SJSA1 (cell line): ENCODE data around the gene RABGAP1L. TPM values are rescaled to one million over a fixed set of nuclear protein-coding genes. Genes with fewer than 3 reads are reported as not detected.

Experiments used
- DNase-seq, 2 experiments: peaks; one replicate each; pipeline ENCODE4 v3.0.0-alpha.2; 2015 to 2020; ENCODE audit warnings: low spot score in 2 of 2, low read depth in 1 of 2
- H3K27ac ChIP-seq: fragments of 250-450 bp; sonication (Bioruptor Pico); 2 replicates; pipeline ENCODE4 v1.5.1; 2020; ENCODE audit warnings: mild to moderate bottlenecking, moderate library complexity
- H3K27me3 ChIP-seq: fragments of 250-450 bp; sonication (Bioruptor Pico); replicated peaks from 2 replicates; pipeline ENCODE4 v1.5.1; 2020; ENCODE audit warnings: mild to moderate bottlenecking, moderate library complexity
- H3K36me3 ChIP-seq: fragments of 250-450 bp; sonication (Bioruptor Pico); 2 replicates; pipeline ENCODE4 v1.5.1; 2020; ENCODE audit warnings: mild to moderate bottlenecking
- H3K4me1 ChIP-seq: fragments of 250-450 bp; sonication (Bioruptor Pico); replicated peaks from 2 replicates; pipeline ENCODE4 v1.6.1; 2021; ENCODE audit warnings: mild to moderate bottlenecking
- H3K4me3 ChIP-seq: fragments of 250-450 bp; sonication (Bioruptor Pico); 2 replicates; pipeline ENCODE4 v1.5.1; 2020; ENCODE audit warnings: mild to moderate bottlenecking
- H3K9me3 ChIP-seq: fragments of 250-450 bp; sonication (Bioruptor Pico); replicated peaks from 2 replicates; pipeline ENCODE4 v1.5.1; 2020; ENCODE audit warnings: mild to moderate bottlenecking
- total RNA-seq: library from RNA; depleted of rRNA; stranded (reverse); fragments of >200 nt; shearing (Covaris generic); gene quantifications from 2 replicates; pipeline ENCODE4 v1.2.3, GENCODE V29; 2014

The RABGAP1L gene
- total RNA-seq, 1 experiment from 2014 or later = 24.6 TPM

GRCh38 chr1:174425121-174425520, 265.8 kb downstream of the RABGAP1L start:
- no peak for DNase-seq

GRCh38 chr1:174426153-174426552, 266.8 kb downstream of the RABGAP1L start:
- Histone ChIP-seq H3K4me3 (no peak overlapping the region), H3K9me3 (no peaks in the 10 kb centered on the region), H3K36me3 (no peaks in the 10 kb centered on the region), H3K27me3 (no peaks in the 10 kb centered on the region), H3K4me1 (no peaks in the 10 kb centered on the region), H3K27ac (no peak overlapping the region)
- DNase-seq = no peak

More at GRCh38 chr1:174425121-174425520, 265.8 kb downstream of the RABGAP1L start:
- Histone ChIP-seq H3K9me3 (no peaks in the 10 kb centered on the region), H3K36me3 (no peaks in the 10 kb centered on the region), H3K27ac (no peak overlapping the region), H3K4me1 (no peaks in the 10 kb centered on the region), H3K4me3 (no peak overlapping the region), H3K27me3 (no peaks in the 10 kb centered on the region)

- H3K4me1 ChIP-seq = no peaks in the 10 kb centered on the region
- DNase-seq = no peak
- H3K4me3 ChIP-seq = no peak overlapping the region
- H3K27ac ChIP-seq = no peak overlapping the region
- no peaks in the 10 kb centered on the region for H3K9me3 ChIP-seq
- no peaks in the 10 kb centered on the region for H3K27me3 ChIP-seq
- no peaks in the 10 kb centered on the region for H3K36me3 ChIP-seq
Measured at GRCh38 chr1:174428033-174428432, 268.7 kb downstream of the RABGAP1L start.

- Histone ChIP-seq H3K4me1 (no peaks in the 10 kb centered on the region), H3K27me3 (no peaks in the 10 kb centered on the region), H3K27ac (no peak overlapping the region), H3K36me3 (no peaks in the 10 kb centered on the region), H3K4me3 (no peak overlapping the region), H3K9me3 (no peaks in the 10 kb centered on the region)
- DNase-seq = no peak
Measured at GRCh38 chr1:174428739-174429138, 269.4 kb downstream of the RABGAP1L start.

DNA sequence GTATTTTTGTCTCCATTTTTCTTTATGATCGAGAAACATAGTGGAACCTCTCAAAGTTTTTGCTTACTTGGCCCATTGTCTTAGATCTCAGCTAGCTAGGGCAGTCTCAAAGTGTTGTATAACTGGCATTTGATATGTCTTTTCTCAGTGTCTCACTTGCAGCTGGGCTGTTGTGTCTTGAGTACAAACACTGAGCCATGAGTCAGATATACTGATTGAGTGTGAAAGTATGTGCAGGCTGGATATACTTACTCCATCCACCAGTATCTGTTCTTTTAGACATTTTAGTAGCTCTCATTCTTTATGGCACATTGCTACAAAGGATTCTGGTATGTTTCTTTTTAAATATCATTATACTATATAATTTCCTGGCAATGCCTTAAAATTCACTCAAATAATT, 274.1 kb downstream of the RABGAP1L start:
- DNase-seq = no peak
- Histone ChIP-seq H3K27ac (no peak overlapping the region), H3K9me3 (no peaks in the 10 kb centered on the region), H3K27me3 (no peaks in the 10 kb centered on the region), H3K36me3 (no peaks in the 10 kb centered on the region), H3K4me3 (no peak overlapping the region), H3K4me1 (no peaks in the 10 kb centered on the region)

DNA sequence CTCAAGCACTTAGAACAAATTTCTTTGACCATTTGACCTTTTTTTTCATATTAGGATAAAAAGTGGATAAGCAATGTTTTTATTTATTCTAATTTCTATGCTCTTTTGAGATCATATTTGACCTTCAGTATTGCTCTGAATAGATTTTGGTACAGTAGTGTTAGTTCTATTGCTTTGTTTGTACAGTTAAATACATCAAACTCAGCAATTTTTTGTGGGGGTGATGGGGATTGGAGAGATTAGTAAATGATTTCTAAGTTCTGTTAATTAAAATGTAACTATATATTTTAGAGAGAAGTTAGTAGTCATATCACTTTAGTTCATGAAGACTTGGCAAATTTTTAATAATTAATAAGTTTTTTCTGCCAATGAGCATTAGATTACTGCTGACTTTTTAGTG, 286.0 kb downstream of the RABGAP1L start:
- Histone ChIP-seq H3K27me3 (no peaks in the 10 kb centered on the region; the same call in 1 of the 2 replicates), H3K4me1 (no peaks in the 10 kb centered on the region), H3K9me3 (no peaks in the 10 kb centered on the region)

DNA sequence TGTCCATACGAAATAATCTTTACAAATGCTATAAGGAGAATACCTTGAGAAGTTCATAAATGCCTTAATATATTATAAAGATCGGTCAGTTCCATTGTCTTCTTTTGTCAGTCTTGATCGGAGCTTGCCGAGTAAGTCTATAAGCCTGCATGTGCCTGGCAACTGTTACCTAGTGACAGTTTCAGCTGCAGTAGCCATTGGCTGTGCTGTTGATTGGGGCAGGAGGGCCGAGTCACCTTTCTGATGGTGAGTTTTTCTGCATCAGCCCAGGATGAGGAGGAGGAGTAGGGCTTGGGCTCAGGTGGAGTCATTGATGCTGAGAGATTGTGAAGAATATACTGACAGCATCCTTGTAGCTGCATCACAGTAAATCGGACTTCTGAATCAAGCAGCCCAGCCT, 286.5 kb downstream of the RABGAP1L start:
- Histone ChIP-seq H3K4me1 (no peaks in the 10 kb centered on the region), H3K36me3 (no peaks in the 10 kb centered on the region), H3K9me3 (no peaks in the 10 kb centered on the region), H3K27me3 (no peaks in the 10 kb centered on the region; the same call in 1 of the 2 replicates), H3K27ac (no peak overlapping the region), H3K4me3 (no peak overlapping the region)
- no peak for DNase-seq

More for the DNA sequence above, 286.0 kb downstream of the RABGAP1L start:
- DNase-seq = no peak
- no peaks in the 10 kb centered on the region for H3K36me3 ChIP-seq
- no peak overlapping the region for H3K27ac ChIP-seq
- H3K4me3 ChIP-seq = no peak overlapping the region

- no peak within 1 kb of the TSS for H3K4me3 ChIP-seq
Measured at GRCh38 chr1:174447866-174448530, 288.7 kb downstream of the RABGAP1L start, which contains the start of gene GPR52. TSS of gene GPR52 (plus strand) at chr1:174447964. CDS start at chr1:174448112, 148 bp downstream.

DNA sequence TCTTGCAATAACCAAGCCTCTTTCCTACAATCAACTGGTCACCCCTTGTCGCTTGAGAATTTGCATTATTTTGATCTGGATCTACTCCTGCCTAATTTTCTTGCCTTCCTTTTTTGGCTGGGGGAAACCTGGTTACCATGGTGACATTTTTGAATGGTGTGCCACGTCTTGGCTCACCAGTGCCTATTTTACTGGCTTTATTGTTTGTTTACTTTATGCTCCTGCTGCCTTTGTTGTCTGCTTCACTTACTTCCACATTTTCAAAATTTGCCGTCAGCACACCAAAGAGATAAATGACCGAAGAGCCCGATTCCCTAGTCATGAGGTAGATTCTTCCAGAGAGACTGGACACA, 289.2 kb downstream of the RABGAP1L start:
- Histone ChIP-seq H3K27me3 (no peaks in the 10 kb centered on the region; the same call in 1 of the 2 replicates), H3K27ac (no peak overlapping the region)
- DNase-seq = no peak

More at GRCh38 chr1:174447866-174448530, 288.7 kb downstream of the RABGAP1L start, which contains the start of gene GPR52:
- DNase-seq = no peak
- Histone ChIP-seq H3K27ac (no peak within 1 kb of the TSS), H3K9me3 (no peaks in the 10 kb centered on the region), H3K36me3 (no peaks in the 10 kb centered on the region), H3K4me1 (no peaks in the 10 kb centered on the region), H3K27me3 (no peaks in the 10 kb centered on the region; the same call in 1 of the 2 replicates)

GRCh38 chr1:174448974-174449373, 289.7 kb downstream of the RABGAP1L start:
- DNase-seq = no peak
- no peak overlapping the region for H3K4me3 ChIP-seq

More for the DNA sequence above, 289.2 kb downstream of the RABGAP1L start:
- H3K36me3 ChIP-seq = no peaks in the 10 kb centered on the region
- H3K4me1 ChIP-seq = no peaks in the 10 kb centered on the region
- H3K4me3 ChIP-seq = no peak overlapping the region
- H3K9me3 ChIP-seq = no peaks in the 10 kb centered on the region

GRCh38 chr1:174451408-174451807, 292.1 kb downstream of the RABGAP1L start:
- no peak overlapping the region for H3K4me3 ChIP-seq
- H3K36me3 ChIP-seq = no peaks in the 10 kb centered on the region
- no peak overlapping the region for H3K27ac ChIP-seq
- no peak for DNase-seq
- H3K27me3 ChIP-seq = no peaks in the 10 kb centered on the region
- H3K9me3 ChIP-seq = no peaks in the 10 kb centered on the region
- no peaks in the 10 kb centered on the region for H3K4me1 ChIP-seq

More at GRCh38 chr1:174448974-174449373, 289.7 kb downstream of the RABGAP1L start:
- H3K27me3 ChIP-seq = no peaks in the 10 kb centered on the region; the same call in 1 of the 2 replicates
- no peaks in the 10 kb centered on the region for H3K9me3 ChIP-seq
- no peaks in the 10 kb centered on the region for H3K4me1 ChIP-seq
- H3K36me3 ChIP-seq = no peaks in the 10 kb centered on the region
- no peak overlapping the region for H3K27ac ChIP-seq

- Histone ChIP-seq H3K27ac (no peak overlapping the region), H3K9me3 (no peaks in the 10 kb centered on the region), H3K36me3 (no peaks in the 10 kb centered on the region), H3K4me1 (no peaks in the 10 kb centered on the region), H3K4me3 (no peak overlapping the region), H3K27me3 (no peaks in the 10 kb centered on the region)
- no peak for DNase-seq
Measured at GRCh38 chr1:174465855-174466254, 306.5 kb downstream of the RABGAP1L start.

- no peaks in the 10 kb centered on the region for H3K9me3 ChIP-seq
- no peaks in the 10 kb centered on the region for H3K4me1 ChIP-seq
- DNase-seq = no peak
- H3K27ac ChIP-seq = no peak overlapping the region
- no peak overlapping the region for H3K4me3 ChIP-seq
- H3K27me3 ChIP-seq = no peaks in the 10 kb centered on the region
- no peaks in the 10 kb centered on the region for H3K36me3 ChIP-seq
Measured at GRCh38 chr1:174466607-174467006, 307.3 kb downstream of the RABGAP1L start.

DNA sequence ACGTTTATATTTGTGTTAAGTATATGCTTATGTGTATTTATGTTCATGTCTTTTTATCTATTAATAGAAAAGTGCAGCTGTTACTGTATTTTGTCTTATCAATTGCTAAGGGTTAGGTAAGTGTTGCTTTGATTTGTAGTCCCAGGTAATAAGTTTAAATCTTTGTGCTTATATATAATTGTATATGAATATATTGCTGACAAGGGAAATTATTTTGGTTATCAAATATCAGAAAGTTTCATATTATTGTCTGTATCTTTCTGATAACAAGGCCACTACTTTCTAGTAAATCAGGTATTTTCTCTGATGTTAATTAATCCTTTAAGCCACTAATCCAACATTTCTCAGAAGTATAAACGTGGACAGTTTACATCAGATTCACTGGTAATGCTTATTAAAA, 309.7 kb downstream of the RABGAP1L start:
- Histone ChIP-seq H3K36me3 (no peaks in the 10 kb centered on the region), H3K9me3 (no peaks in the 10 kb centered on the region), H3K4me1 (no peaks in the 10 kb centered on the region), H3K27me3 (no peaks in the 10 kb centered on the region), H3K27ac (no peak overlapping the region), H3K4me3 (no peak overlapping the region)
- no peak for DNase-seq
